C4-2B (cell line): Measurements from ENCODE around the gene ANKRD9.
"Not testable (repeated sequence)": the region's sequence is repeated elsewhere in the genome, so short reads cannot be mapped to it uniquely, and the experiment has no call there.

Experiments
- H3K27ac ChIP-seq: fragments of 450-650 bp; 2 replicates; pipeline ENCODE4 v1.5.1; 2017
- ZFX ChIP-seq: fragments of 450-650 bp; IDR thresholded peaks from 2 replicates; pipeline ENCODE4 v1.6.1; 2017
- TF ChIP-seq, protein P1 (sequence below): fragments of 450-650 bp; conservative IDR thresholded peaks from 2 replicates; pipeline ENCODE4 v1.5.1; 2017; ENCODE audit warnings: mild to moderate bottlenecking

Gene ANKRD9

GRCh38 chr14:102548616-102549240 lies 39.2 kb upstream of the ANKRD9 start:
- H3K27ac ChIP-seq = no peak overlapping the region
- TF ChIP-seq, protein P1, sequence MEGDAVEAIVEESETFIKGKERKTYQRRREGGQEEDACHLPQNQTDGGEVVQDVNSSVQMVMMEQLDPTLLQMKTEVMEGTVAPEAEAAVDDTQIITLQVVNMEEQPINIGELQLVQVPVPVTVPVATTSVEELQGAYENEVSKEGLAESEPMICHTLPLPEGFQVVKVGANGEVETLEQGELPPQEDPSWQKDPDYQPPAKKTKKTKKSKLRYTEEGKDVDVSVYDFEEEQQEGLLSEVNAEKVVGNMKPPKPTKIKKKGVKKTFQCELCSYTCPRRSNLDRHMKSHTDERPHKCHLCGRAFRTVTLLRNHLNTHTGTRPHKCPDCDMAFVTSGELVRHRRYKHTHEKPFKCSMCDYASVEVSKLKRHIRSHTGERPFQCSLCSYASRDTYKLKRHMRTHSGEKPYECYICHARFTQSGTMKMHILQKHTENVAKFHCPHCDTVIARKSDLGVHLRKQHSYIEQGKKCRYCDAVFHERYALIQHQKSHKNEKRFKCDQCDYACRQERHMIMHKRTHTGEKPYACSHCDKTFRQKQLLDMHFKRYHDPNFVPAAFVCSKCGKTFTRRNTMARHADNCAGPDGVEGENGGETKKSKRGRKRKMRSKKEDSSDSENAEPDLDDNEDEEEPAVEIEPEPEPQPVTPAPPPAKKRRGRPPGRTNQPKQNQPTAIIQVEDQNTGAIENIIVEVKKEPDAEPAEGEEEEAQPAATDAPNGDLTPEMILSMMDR = no peak
- no peak for TF ChIP-seq ZFX

- no peak overlapping the region for H3K27ac ChIP-seq
- no peak for TF ChIP-seq ZFX
- TF ChIP-seq, protein P1 = no peak
Observed at GRCh38 chr14:102545461-102546265, 36.1 kb upstream of the ANKRD9 start.

DNA sequence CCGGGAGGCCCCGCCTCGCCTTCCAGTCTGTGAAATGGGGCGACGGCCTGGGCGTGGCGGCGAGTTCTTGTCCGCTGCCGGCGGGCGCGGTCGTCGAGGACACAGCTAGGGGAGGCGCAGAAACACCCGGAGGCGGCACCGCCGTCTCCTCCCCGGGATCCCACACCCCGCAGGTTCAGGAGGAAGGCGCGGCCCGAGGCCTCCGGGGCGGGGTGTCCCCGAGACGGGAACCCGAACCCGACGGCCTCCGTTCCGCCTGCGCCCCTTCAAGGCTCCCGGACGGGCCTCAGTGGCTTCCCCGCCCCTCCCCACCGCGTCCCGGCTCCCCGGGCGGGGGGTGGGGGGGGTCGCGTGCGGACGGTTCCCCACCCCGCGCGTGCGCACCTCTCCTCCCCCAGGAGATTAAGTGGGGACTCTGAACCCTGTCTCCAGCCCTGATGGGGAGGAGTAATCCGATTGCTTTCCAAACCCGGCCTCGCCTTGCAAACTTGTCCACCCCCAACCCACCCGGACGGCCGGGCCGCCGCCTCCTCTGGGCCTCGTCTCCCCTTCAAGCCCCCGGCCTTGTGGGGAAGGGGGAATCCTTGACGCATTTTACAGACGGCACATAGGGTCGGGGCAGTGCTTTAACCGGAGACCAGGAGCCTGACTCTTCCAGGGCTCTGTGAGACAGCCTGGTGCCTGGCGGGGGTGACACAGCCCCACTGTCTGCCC lies 35.3 kb upstream of the ANKRD9 start:
- no peak for TF ChIP-seq ZFX
- TF ChIP-seq, protein P1 = no peak
- no peak overlapping the region for H3K27ac ChIP-seq

DNA sequence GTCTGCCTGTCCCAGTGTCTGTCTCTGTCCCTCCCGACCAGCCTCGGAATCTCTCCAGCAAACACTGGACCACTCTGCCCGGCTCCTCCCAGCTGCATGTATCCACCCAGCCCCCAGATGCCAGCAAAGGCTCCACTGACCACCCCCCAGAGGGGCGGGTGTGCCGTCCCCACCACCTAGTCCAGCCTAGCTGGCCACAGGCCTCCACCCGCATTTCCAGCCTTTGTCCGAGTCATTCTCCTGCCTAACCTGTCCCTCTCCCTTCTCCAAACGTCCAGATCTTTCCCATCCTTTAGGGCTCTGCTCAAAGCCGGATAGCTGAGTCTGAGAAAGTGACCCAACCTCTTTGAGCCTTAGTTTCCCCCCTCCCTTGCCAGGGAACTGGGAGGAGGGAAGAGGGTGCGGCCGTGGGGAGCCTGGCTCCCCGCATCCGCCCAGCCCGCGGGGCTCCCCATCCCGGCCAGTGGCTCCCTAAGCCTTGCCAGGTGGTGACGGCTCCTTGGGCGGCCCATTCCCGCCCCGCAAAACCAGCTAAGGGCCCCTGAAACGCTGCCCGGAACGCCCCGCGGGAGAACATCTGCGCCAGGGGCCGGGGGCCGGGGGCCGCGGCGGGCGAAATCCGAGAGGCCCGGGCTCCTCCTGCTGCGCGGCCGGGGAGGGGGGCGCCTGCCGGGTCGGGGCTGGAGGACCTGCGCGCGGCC lies 34.6 kb upstream of the ANKRD9 start:
- no peak overlapping the region for H3K27ac ChIP-seq
- TF ChIP-seq ZFX = no peak
- TF ChIP-seq, protein P1 = no peak

DNA sequence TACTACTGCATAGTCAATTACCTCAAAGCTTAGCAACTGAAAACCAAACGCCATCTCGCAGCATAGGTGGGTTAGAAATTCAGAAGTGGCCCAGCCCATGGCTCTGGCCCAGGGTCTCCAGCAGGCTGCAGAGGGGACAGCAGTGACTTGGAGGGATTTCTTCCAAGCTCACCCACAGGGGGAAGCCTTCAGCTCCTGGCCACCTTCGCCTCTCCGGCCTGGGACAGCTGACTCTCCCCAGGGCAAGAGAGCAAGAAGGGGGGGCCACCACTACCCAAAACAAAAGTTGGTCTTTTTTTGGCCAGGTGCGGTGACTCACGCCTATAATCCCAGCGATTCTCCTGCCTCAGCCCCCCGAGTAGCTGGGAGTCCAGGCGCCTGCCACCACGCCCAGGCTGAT lies 32.2 kb upstream of the ANKRD9 start:
- H3K27ac ChIP-seq = no peak overlapping the region
- no peak for TF ChIP-seq ZFX

GRCh38 chr14:102541029-102541491 lies 31.5 kb upstream of the ANKRD9 start:
- not testable (repeated sequence) for H3K27ac ChIP-seq

- no peak overlapping the region for H3K27ac ChIP-seq
- no peak for TF ChIP-seq ZFX
- TF ChIP-seq, protein P1 = no peak
Observed at GRCh38 chr14:102540315-102541028, 30.9 kb upstream of the ANKRD9 start.
